Hematopoietic multipotent progenitor cell treated with erythropoietin and hydrocortisone succinate and interleukin-3 and kit ligand, for 17 days (in vitro differentiated cells): ENCODE measurements around the gene PTPN14.

Experiments used
- DNase-seq: peaks from one replicate; pipeline ENCODE4 v3.0.0-alpha.2; 2015; ENCODE audit warnings: low spot score

PTPN14 gene

GRCh38 chr1:214331180-214331579 is 220.2 kb downstream of the PTPN14 start:
- no peak for DNase-seq

- no peak for DNase-seq
Measured at GRCh38 chr1:214330715-214331114, 220.7 kb downstream of the PTPN14 start.

- no peak for DNase-seq
Measured at GRCh38 chr1:214330222-214330621, 221.2 kb downstream of the PTPN14 start.

- no peak for DNase-seq
Measured at GRCh38 chr1:214329470-214330220, 221.8 kb downstream of the PTPN14 start.

- peak; percentile 64 for DNase-seq
Measured at GRCh38 chr1:214328770-214329469, 222.5 kb downstream of the PTPN14 start.

- no peak for DNase-seq
Measured at GRCh38 chr1:214327514-214327913, 223.9 kb downstream of the PTPN14 start.

GRCh38 chr1:214326406-214326805 is 225.0 kb downstream of the PTPN14 start:
- no peak for DNase-seq

- no peak for DNase-seq
Measured at GRCh38 chr1:214324896-214325800, 226.3 kb downstream of the PTPN14 start.

GRCh38 chr1:214321705-214322453 is 229.5 kb downstream of the PTPN14 start:
- DNase-seq = no peak

GRCh38 chr1:214319938-214320337 is 231.5 kb downstream of the PTPN14 start:
- DNase-seq = no peak

GRCh38 chr1:214318956-214319736 is 232.3 kb downstream of the PTPN14 start:
- DNase-seq = no peak

- no peak for DNase-seq
Measured at GRCh38 chr1:214318356-214318755, 233.0 kb downstream of the PTPN14 start.

- DNase-seq = no peak
Measured at GRCh38 chr1:214317734-214318133, 233.7 kb downstream of the PTPN14 start.

GRCh38 chr1:214317300-214317699 is 234.1 kb downstream of the PTPN14 start:
- DNase-seq = no peak

- DNase-seq = no peak
Measured at GRCh38 chr1:214316593-214316992, 234.8 kb downstream of the PTPN14 start.

GRCh38 chr1:214314178-214314843 is 237.1 kb downstream of the PTPN14 start:
- DNase-seq = no peak

GRCh38 chr1:214312530-214313051 is 238.8 kb downstream of the PTPN14 start:
- DNase-seq = no peak

- no peak for DNase-seq
Measured at GRCh38 chr1:214310777-214311690, 240.4 kb downstream of the PTPN14 start.

- no peak for DNase-seq
Measured at GRCh38 chr1:214310010-214310409, 241.4 kb downstream of the PTPN14 start.
